Liver (tissue), 3 donors: ENCODE measurements around the gene LRGUK.

Experiments
- CTCF ChIP-seq: fragments of 150-350 bp; IDR thresholded peaks from 2 replicates; pipeline ENCODE4 v1.5.1; 2017; ENCODE audit warnings: improper control_type of control experiment, low read depth, low read length; ENCODE audit not compliant: missing input control
- EGR1 ChIP-seq, 2 donors: IDR thresholded peaks; 2 replicates each; pipeline ENCODE4 v1.6.1; 2016 to 2018; ENCODE audit warnings: antibody characterized with exemption in 2 of 2, low read depth in 2 of 2
- JUND ChIP-seq, 2 donors: IDR thresholded peaks; 2 replicates each; pipeline ENCODE4 v1.6.1; 2016; ENCODE audit warnings: antibody characterized with exemption in 2 of 2
- RAD21 ChIP-seq, 2 donors: IDR thresholded peaks; 2 replicates each; pipeline ENCODE4 v1.6.1; 2016; ENCODE audit warnings: antibody characterized with exemption in 2 of 2, mild to moderate bottlenecking in 2 of 2
- TAF1 ChIP-seq: conservative IDR thresholded peaks from 2 replicates; pipeline ENCODE4 v1.6.1; 2016; ENCODE audit warnings: antibody characterized with exemption, mild to moderate bottlenecking
- YY1 ChIP-seq: IDR thresholded peaks from 2 replicates; pipeline ENCODE4 v1.6.1; 2016; ENCODE audit warnings: antibody characterized with exemption, mild to moderate bottlenecking
- TF ChIP-seq, protein P1 (sequence below): IDR thresholded peaks from 2 replicates; pipeline ENCODE4 v1.6.1; 2016; ENCODE audit warnings: antibody characterized with exemption
- TF ChIP-seq, protein P2 (sequence below): IDR thresholded peaks from 2 replicates; pipeline ENCODE4 v1.6.1; 2016; ENCODE audit warnings: antibody characterized with exemption
- TF ChIP-seq, protein P3 (sequence below): IDR thresholded peaks from 2 replicates; pipeline ENCODE4 v1.6.1; 2016; ENCODE audit warnings: antibody characterized with exemption, mild to moderate bottlenecking
- donor health status: healthy.
- donor health status: healthy.

DNA sequence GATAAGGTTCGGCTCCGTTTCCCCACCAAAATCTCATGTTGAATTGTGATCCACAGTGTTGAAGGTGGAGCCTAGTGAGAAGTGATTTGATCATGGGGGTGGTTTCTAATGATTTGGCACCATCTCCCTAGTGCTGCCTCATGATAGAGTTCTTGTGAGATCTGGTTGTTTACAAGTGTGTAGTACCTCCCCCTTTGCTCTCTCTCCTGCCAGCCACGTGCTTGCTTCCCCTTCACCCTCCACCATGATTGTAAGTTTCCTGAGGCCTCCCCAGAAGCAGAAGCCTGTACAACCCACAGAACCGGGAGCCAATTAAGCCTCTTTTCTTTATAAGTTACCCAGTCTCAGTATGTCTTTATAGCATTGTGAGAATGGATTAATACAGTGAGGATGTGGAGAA, 12.1 kb upstream of the LRGUK start:
- TF ChIP-seq CTCF = no peak
- TF ChIP-seq JUND (IDR thresholded peaks at IDR 0.05) = no peak
- no peak for TF ChIP-seq TAF1
- TF ChIP-seq, protein P1, sequence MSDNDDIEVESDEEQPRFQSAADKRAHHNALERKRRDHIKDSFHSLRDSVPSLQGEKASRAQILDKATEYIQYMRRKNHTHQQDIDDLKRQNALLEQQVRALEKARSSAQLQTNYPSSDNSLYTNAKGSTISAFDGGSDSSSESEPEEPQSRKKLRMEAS = no peak
- TF ChIP-seq EGR1 (IDR thresholded peaks at IDR 0.05; ENCODE audit: low read depth in 2 of 2) = no peak
- TF ChIP-seq, protein P2, sequence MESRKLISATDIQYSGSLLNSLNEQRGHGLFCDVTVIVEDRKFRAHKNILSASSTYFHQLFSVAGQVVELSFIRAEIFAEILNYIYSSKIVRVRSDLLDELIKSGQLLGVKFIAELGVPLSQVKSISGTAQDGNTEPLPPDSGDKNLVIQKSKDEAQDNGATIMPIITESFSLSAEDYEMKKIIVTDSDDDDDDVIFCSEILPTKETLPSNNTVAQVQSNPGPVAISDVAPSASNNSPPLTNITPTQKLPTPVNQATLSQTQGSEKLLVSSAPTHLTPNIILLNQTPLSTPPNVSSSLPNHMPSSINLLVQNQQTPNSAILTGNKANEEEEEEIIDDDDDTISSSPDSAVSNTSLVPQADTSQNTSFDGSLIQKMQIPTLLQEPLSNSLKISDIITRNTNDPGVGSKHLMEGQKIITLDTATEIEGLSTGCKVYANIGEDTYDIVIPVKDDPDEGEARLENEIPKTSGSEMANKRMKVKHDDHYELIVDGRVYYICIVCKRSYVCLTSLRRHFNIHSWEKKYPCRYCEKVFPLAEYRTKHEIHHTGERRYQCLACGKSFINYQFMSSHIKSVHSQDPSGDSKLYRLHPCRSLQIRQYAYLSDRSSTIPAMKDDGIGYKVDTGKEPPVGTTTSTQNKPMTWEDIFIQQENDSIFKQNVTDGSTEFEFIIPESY = no peak
- TF ChIP-seq RAD21 (IDR thresholded peaks at IDR 0.05) = no peak
- TF ChIP-seq, protein P3, sequence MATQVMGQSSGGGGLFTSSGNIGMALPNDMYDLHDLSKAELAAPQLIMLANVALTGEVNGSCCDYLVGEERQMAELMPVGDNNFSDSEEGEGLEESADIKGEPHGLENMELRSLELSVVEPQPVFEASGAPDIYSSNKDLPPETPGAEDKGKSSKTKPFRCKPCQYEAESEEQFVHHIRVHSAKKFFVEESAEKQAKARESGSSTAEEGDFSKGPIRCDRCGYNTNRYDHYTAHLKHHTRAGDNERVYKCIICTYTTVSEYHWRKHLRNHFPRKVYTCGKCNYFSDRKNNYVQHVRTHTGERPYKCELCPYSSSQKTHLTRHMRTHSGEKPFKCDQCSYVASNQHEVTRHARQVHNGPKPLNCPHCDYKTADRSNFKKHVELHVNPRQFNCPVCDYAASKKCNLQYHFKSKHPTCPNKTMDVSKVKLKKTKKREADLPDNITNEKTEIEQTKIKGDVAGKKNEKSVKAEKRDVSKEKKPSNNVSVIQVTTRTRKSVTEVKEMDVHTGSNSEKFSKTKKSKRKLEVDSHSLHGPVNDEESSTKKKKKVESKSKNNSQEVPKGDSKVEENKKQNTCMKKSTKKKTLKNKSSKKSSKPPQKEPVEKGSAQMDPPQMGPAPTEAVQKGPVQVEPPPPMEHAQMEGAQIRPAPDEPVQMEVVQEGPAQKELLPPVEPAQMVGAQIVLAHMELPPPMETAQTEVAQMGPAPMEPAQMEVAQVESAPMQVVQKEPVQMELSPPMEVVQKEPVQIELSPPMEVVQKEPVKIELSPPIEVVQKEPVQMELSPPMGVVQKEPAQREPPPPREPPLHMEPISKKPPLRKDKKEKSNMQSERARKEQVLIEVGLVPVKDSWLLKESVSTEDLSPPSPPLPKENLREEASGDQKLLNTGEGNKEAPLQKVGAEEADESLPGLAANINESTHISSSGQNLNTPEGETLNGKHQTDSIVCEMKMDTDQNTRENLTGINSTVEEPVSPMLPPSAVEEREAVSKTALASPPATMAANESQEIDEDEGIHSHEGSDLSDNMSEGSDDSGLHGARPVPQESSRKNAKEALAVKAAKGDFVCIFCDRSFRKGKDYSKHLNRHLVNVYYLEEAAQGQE = no peak
- TF ChIP-seq YY1 = no peak
